D721Med (cell line): ENCODE measurements around the gene TBC1D12.
"Not testable (repeated sequence)": the region's sequence is repeated elsewhere in the genome, so short reads cannot be mapped to it uniquely, and the experiment has no call there.

Experiments
- DNase-seq: peaks from one replicate; pipeline ENCODE4 v3.0.0; 2011; ENCODE audit warnings: low spot score; ENCODE audit not compliant: insufficient read length
- FAIRE-seq: peaks from 2 replicates; lab custom pipeline; 2011; peaks lifted over from hg19 to GRCh38; lab: Jason Lieb, UNC
- CTCF ChIP-seq: IDR thresholded peaks from 2 replicates; pipeline ENCODE4 v1.5.1; 2012; ENCODE audit warnings: mild to moderate bottlenecking, control low read depth; ENCODE audit not compliant: insufficient read depth; ENCODE audit errors: missing control alignments

Gene TBC1D12

GRCh38 chr10:94493463-94493862 is 91.1 kb downstream of the TBC1D12 start:
- no peak for TF ChIP-seq CTCF
- DNase-seq (no peak), FAIRE-seq (no peak)

- TF ChIP-seq CTCF = no peak
- FAIRE-seq (no peak), DNase-seq (no peak)
Measured at GRCh38 chr10:94496010-94496409, 93.7 kb downstream of the TBC1D12 start.

GRCh38 chr10:94496646-94497045 is 94.3 kb downstream of the TBC1D12 start:
- no peak for TF ChIP-seq CTCF
- FAIRE-seq = no peak
- DNase-seq = no peak

GRCh38 chr10:94500063-94500462 is 97.7 kb downstream of the TBC1D12 start:
- DNase-seq = no peak
- FAIRE-seq = no peak
- TF ChIP-seq CTCF = peak; percentile 37

GRCh38 chr10:94521276-94522250 is 119.2 kb downstream of the TBC1D12 start:
- no peak for TF ChIP-seq CTCF

GRCh38 chr10:94524146-94524545 is 121.8 kb downstream of the TBC1D12 start:
- no peak for TF ChIP-seq CTCF
- DNase-seq (no peak), FAIRE-seq (no peak)

More at GRCh38 chr10:94521276-94522250, 119.2 kb downstream of the TBC1D12 start:
- DNase-seq = no peak
- no peak for FAIRE-seq

- FAIRE-seq (no peak), DNase-seq (no peak)
- no peak for TF ChIP-seq CTCF
Measured at GRCh38 chr10:94524711-94525110, 122.4 kb downstream of the TBC1D12 start.

- DNase-seq, FAIRE-seq: not testable (repeated sequence)
Measured at GRCh38 chr10:94531550-94531949, 129.2 kb downstream of the TBC1D12 start.
